Activated CD8-positive, alpha-beta T cell treated with anti-CD3 and anti-CD28 coated beads for 36 hours (primary cell): Measurements from ENCODE around the gene FMN1. TPM values are rescaled to one million over a fixed set of nuclear protein-coding genes. Genes with fewer than 3 reads are reported as not detected.

ENCODE experiments used
- ATAC-seq: fragments of 200-7000 bp; cut with Tn5 transposase; one replicate; pipeline ENCODE4 v1.10.0; 2021; ENCODE audit warnings: mild to moderate bottlenecking, moderate library complexity
- CTCF ChIA-PET: fragments of 350-600 bp; sonication (Branson Sonifier 250); formaldehyde crosslinking; loops from one replicate; lab custom pipeline; 2021; ENCODE audit warnings: antibody characterized with exemption; lab: Charles Lee
- POLR2A ChIA-PET: fragments of 350-600 bp; sonication (Branson Sonifier 250); formaldehyde crosslinking; loops from one replicate; lab custom pipeline; 2021; ENCODE audit warnings: antibody characterized with exemption; lab: Charles Lee
- DNase-seq: peaks from one replicate; pipeline ENCODE4 v3.0.0-alpha.2; 2020
- H3K27ac Mint-ChIP-seq: one replicate; pipeline ENCODE4 v1.8.0; 2021; ENCODE audit warnings: mild to moderate bottlenecking, mixed read lengths
- H3K27me3 Mint-ChIP-seq: one replicate; pipeline ENCODE4 v1.8.0; 2021; ENCODE audit warnings: mixed read lengths
- H3K36me3 Mint-ChIP-seq: one replicate; pipeline ENCODE4 v1.8.0; 2021; ENCODE audit warnings: low read depth, mixed read lengths
- H3K4me1 Mint-ChIP-seq: one replicate; pipeline ENCODE4 v1.8.0; 2021; ENCODE audit warnings: low read depth, mixed read lengths
- H3K4me3 Mint-ChIP-seq: one replicate; pipeline ENCODE4 v1.8.0; 2021; ENCODE audit warnings: mild to moderate bottlenecking, moderate library complexity, mixed read lengths
- H3K9me3 Mint-ChIP-seq: one replicate; pipeline ENCODE4 v1.8.0; 2021; ENCODE audit warnings: mixed read lengths
- CTCF ChIP-seq: fragments of 200-600 bp; IDR thresholded peaks from one replicate; pipeline ENCODE4 v1.8.0; 2022; ENCODE audit warnings: antibody characterized with exemption, mild to moderate bottlenecking
- intact Hi-C: fragments of 100-400 bp; cut with micrococcal nuclease; formaldehyde crosslinking; loops from one replicate; pipeline ENCODE4 v1.10.0; 2022
- total RNA-seq, 2 experiments: library from RNA; stranded (reverse); gene quantifications; one replicate each; pipeline ENCODE4 v1.2.3, GENCODE V29; 2021

FMN1 gene
- total RNA-seq, 2 experiments from 2014 or later: 0.07 TPM; not detected in 1

GRCh38 chr15:33029109-33029652, 165.3 kb downstream of the FMN1 start:
- Mint-ChIP-seq H3K4me3 (no peak overlapping the region), H3K9me3 (no peaks in the 10 kb centered on the region), H3K4me1 (no peaks in the 10 kb centered on the region), H3K36me3 (no peaks in the 10 kb centered on the region), H3K27ac (no peak overlapping the region), H3K27me3 (no peaks in the 10 kb centered on the region)
- DNase-seq (no peak), ATAC-seq (no peak)
- no peak for TF ChIP-seq CTCF
- ChIA-PET CTCF (no interaction called here), POLR2A (no interaction called here)
- intact Hi-C loops: no loop called here

GRCh38 chr15:33028495-33028894, 166.0 kb downstream of the FMN1 start:
- ChIA-PET POLR2A (no interaction called here), CTCF (no interaction called here)
- Mint-ChIP-seq H3K9me3 (no peaks in the 10 kb centered on the region), H3K4me3 (no peak overlapping the region), H3K36me3 (no peaks in the 10 kb centered on the region), H3K4me1 (no peaks in the 10 kb centered on the region), H3K27me3 (no peaks in the 10 kb centered on the region), H3K27ac (no peak overlapping the region)
- DNase-seq (no peak), ATAC-seq (no peak)
- intact Hi-C loops: no loop called here
- TF ChIP-seq CTCF: no peak

- Mint-ChIP-seq H3K4me1 (no peaks in the 10 kb centered on the region), H3K4me3 (no peak overlapping the region), H3K27ac (no peak overlapping the region), H3K36me3 (no peaks in the 10 kb centered on the region), H3K9me3 (no peaks in the 10 kb centered on the region), H3K27me3 (no peaks in the 10 kb centered on the region)
- no peak for ATAC-seq
- DNase-seq: no peak
- CTCF ChIA-PET: no interaction called here
- POLR2A ChIA-PET: interaction anchor here (0.6 kb wide), 1 partner anchor 57 kb away, joined by 3 read pairs; no protein-coding TSS in a partner anchor
- intact Hi-C loops: no loop called here
- TF ChIP-seq CTCF: no peak
These were observed 167.0 kb downstream of the FMN1 start for GRCh38 chr15:33027306-33028035.

GRCh38 chr15:33026614-33027013, 167.9 kb downstream of the FMN1 start:
- ChIA-PET POLR2A (no interaction called here), CTCF (no interaction called here)
- intact Hi-C loops: no loop called here
- H3K27me3 Mint-ChIP-seq: no peaks in the 10 kb centered on the region
- TF ChIP-seq CTCF: no peak
- DNase-seq: no peak
- no peaks in the 10 kb centered on the region for H3K9me3 Mint-ChIP-seq
- no peaks in the 10 kb centered on the region for H3K4me1 Mint-ChIP-seq
- H3K36me3 Mint-ChIP-seq: no peaks in the 10 kb centered on the region
- H3K27ac Mint-ChIP-seq: no peak overlapping the region
- no peak overlapping the region for H3K4me3 Mint-ChIP-seq
- ATAC-seq: no peak

GRCh38 chr15:33022629-33023028, 171.9 kb downstream of the FMN1 start:
- Mint-ChIP-seq H3K27ac (no peak overlapping the region), H3K9me3 (no peaks in the 10 kb centered on the region), H3K36me3 (no peaks in the 10 kb centered on the region), H3K4me3 (no peak overlapping the region), H3K4me1 (no peaks in the 10 kb centered on the region), H3K27me3 (no peaks in the 10 kb centered on the region)
- POLR2A ChIA-PET: no interaction called here
- ATAC-seq (no peak), DNase-seq (no peak)
- intact Hi-C loops: no loop called here
- CTCF ChIA-PET: interaction anchor here (1.0 to 2.1 kb wide), 4 partner anchors 10 to 360 kb away, joined by 3 to 6 read pairs (median 3); no protein-coding TSS in a partner anchor
- TF ChIP-seq CTCF: no peak
